HCT116 (cell line): Measurements from ENCODE around the gene DLEU7. TPM values are rescaled to one million over a fixed set of nuclear protein-coding genes. Genes with fewer than 3 reads are reported as not detected.

ENCODE experiments used
- ATAC-seq: fragments of 200-7000 bp; cut with Tn5 transposase; 2 replicates; pipeline ENCODE4 v1.9.1; 2020; ENCODE audit warnings: mild to moderate bottlenecking, moderate library complexity
- BruUV-seq: library from RNA; stranded (reverse); fragments of 400-500 nt; replicated peaks from 2 replicates; lab custom pipeline; 2021; lab: Mats Ljungman, UMichigan
- CTCF ChIA-PET: fragments of 300-600 bp; sonication (Branson Sonifier 250); formaldehyde crosslinking; loops from one replicate; lab custom pipeline; 2021; ENCODE audit warnings: antibody characterized with exemption; lab: Charles Lee
- POLR2A ChIA-PET: fragments of 300-600, 350-600 bp; sonication (Branson Sonifier 250); formaldehyde crosslinking; loops from one replicate; lab custom pipeline; 2021; ENCODE audit warnings: antibody characterized with exemption; lab: Charles Lee
- RAD21 ChIA-PET, 2 experiments: fragments of 300-600 bp; sonication (Branson Sonifier 250); formaldehyde crosslinking; loops; one replicate each; lab custom pipeline; 2023; ENCODE audit warnings: low total read pairs in 2 of 2; ENCODE audit not compliant: uncharacterized antibody in 2 of 2, unreplicated experiment in 2 of 2, low non-redundant PET in 1 of 2; lab: Charles Lee
- DNase-seq: peaks from one replicate; pipeline ENCODE4 v3.0.0-alpha.2; 2010; ENCODE audit warnings: low read depth, low spot score
- H2AFZ ChIP-seq: fragments of 200-600 bp; shearing (Covaris generic), sonication (generic); 2 replicates; pipeline ENCODE4 v1.6.1; 2017; ENCODE audit warnings: low read depth, mixed run types, mixed read lengths, antibody characterized with exemption, low read length; ENCODE audit not compliant: poor library complexity, severe bottlenecking
- H3K27ac ChIP-seq: 2 replicates; pipeline ENCODE4 v1.5.1; 2012; ENCODE audit warnings: low read depth, low read length
- H3K27me3 ChIP-seq: fragments of 200-600 bp; sonication (generic); 2 replicates; pipeline ENCODE4 v1.6.1; 2016; ENCODE audit warnings: mixed run types, low read length, mixed read lengths; ENCODE audit not compliant: insufficient read depth
- H3K36me3 ChIP-seq, 2 experiments: fragments of 200-500 bp in 1 of 2; fragments of 200-600 bp in 1 of 2; sonication (Bioruptor generic) in 1 of 2; sonication (generic) in 1 of 2; 2 replicates each; pipeline versions ENCODE4 v1.5.1 to v1.6.1; 2014 to 2016; ENCODE audit warnings: low read length in 2 of 2, inconsistent platforms in 1 of 2, mixed read lengths in 1 of 2, mixed run types in 1 of 2; ENCODE audit not compliant: insufficient read depth in 2 of 2, control insufficient read depth in 1 of 2
- H3K4me1 ChIP-seq, 2 experiments: fragments of 200-600 bp in 1 of 2; sonication (generic) in 1 of 2; 2 replicates each; pipeline versions ENCODE4 v1.5.1 to v1.6.1; 2012 to 2017; ENCODE audit warnings: low read length in 2 of 2, inconsistent platforms in 1 of 2, mild to moderate bottlenecking in 1 of 2, mixed read lengths in 1 of 2, mixed run types in 1 of 2, moderate library complexity in 1 of 2; ENCODE audit not compliant: insufficient read depth in 2 of 2, control insufficient read depth in 1 of 2
- H3K4me2 ChIP-seq: fragments of 200-600 bp; sonication (generic); 2 replicates; pipeline ENCODE4 v1.6.1; 2017; ENCODE audit warnings: mixed run types, low read length, mixed read lengths
- H3K4me3 ChIP-seq, 2 experiments: fragments of 200-600 bp in 1 of 2; sonication (generic) in 1 of 2; replicated peaks in 1 of 2; 2 replicates each; pipeline ENCODE4 v1.5.1; 2011 to 2016; ENCODE audit warnings: low read length in 2 of 2, control low read depth in 1 of 2, low read depth in 1 of 2, mild to moderate bottlenecking in 1 of 2, mixed read lengths in 1 of 2, mixed run types in 1 of 2
- H3K79me2 ChIP-seq: fragments of 200-600 bp; sonication (generic); 2 replicates; pipeline ENCODE4 v1.6.1; 2017; ENCODE audit warnings: mild to moderate bottlenecking, mixed run types, low read length, moderate library complexity, mixed read lengths; ENCODE audit not compliant: insufficient read depth
- H3K9ac ChIP-seq: fragments of 200-600 bp; sonication (generic); 2 replicates; pipeline ENCODE4 v1.6.1; 2016; ENCODE audit warnings: low read length, mixed read lengths
- H3K9me2 ChIP-seq: fragments of 200-600 bp; sonication (generic), shearing (Covaris generic); 2 replicates; pipeline ENCODE4 v1.6.1; 2017; ENCODE audit warnings: mixed run types, mild to moderate bottlenecking, moderate library complexity; ENCODE audit not compliant: insufficient read depth
- H3K9me3 ChIP-seq, 2 experiments: fragments of 200-500 bp in 1 of 2; fragments of 200-600 bp in 1 of 2; sonication (Bioruptor generic) in 1 of 2; sonication (generic) in 1 of 2; 2 replicates each; pipeline ENCODE4 v1.6.1; 2014 to 2017; ENCODE audit warnings: low read length in 2 of 2, mixed read lengths in 2 of 2, inconsistent platforms in 1 of 2, low read depth in 1 of 2, mild to moderate bottlenecking in 1 of 2, mixed run types in 1 of 2, moderate library complexity in 1 of 2; ENCODE audit not compliant: control insufficient read depth in 1 of 2, insufficient read depth in 1 of 2
- H4K20me1 ChIP-seq: fragments of 200-600 bp; sonication (generic), shearing (Covaris generic); 2 replicates; pipeline ENCODE4 v1.6.1; 2017; ENCODE audit warnings: mixed run types, mild to moderate bottlenecking, moderate library complexity; ENCODE audit not compliant: insufficient read depth
- CBX3 ChIP-seq: IDR thresholded peaks from 2 replicates; pipeline ENCODE4 v1.6.1; 2012; ENCODE audit warnings: low read depth
- CEBPB ChIP-seq: IDR thresholded peaks from 2 replicates; pipeline ENCODE4 v1.6.1; 2012; ENCODE audit warnings: low read depth
- EGR1 ChIP-seq: IDR thresholded peaks from 2 replicates; pipeline ENCODE4 v1.6.1; 2012; ENCODE audit warnings: low read depth
- ELF1 ChIP-seq: IDR thresholded peaks from 2 replicates; pipeline ENCODE4 v1.6.1; 2012; ENCODE audit warnings: low read depth, borderline replicate concordance
- EZH2 ChIP-seq: fragments of 200-600 bp; sonication (generic); IDR thresholded peaks from 2 replicates; pipeline ENCODE4 v1.6.1; 2017; ENCODE audit warnings: antibody characterized with exemption, mixed run types
- FOSL1 ChIP-seq: IDR thresholded peaks from 2 replicates; pipeline ENCODE4 v1.6.1; 2012; ENCODE audit warnings: low read depth
- MAX ChIP-seq: IDR thresholded peaks from 2 replicates; pipeline ENCODE4 v1.6.1; 2012
- POLR2A ChIP-seq: IDR thresholded peaks from 2 replicates; pipeline ENCODE4 v1.7.0; 2011; ENCODE audit warnings: borderline replicate concordance; ENCODE audit not compliant: insufficient read depth, insufficient read length; ENCODE audit errors: extremely low read depth
- REST ChIP-seq: IDR thresholded peaks from 2 replicates; pipeline ENCODE4 v1.6.1; 2012; ENCODE audit warnings: low read depth
- SIN3A ChIP-seq: IDR thresholded peaks from 2 replicates; pipeline ENCODE4 v1.6.1; 2012; ENCODE audit warnings: low read depth
- YY1 ChIP-seq: IDR thresholded peaks from 2 replicates; pipeline ENCODE4 v1.6.1; 2011; ENCODE audit warnings: low read length, low read depth, moderate library complexity, mild to moderate bottlenecking; ENCODE audit not compliant: insufficient replicate concordance; ENCODE audit errors: extremely low read depth
- ZNF274 ChIP-seq: fragments of 200-500 bp; sonication (Bioruptor generic); IDR thresholded peaks from 2 replicates; pipeline ENCODE4 v1.6.1; 2014; ENCODE audit warnings: mild to moderate bottlenecking, low read depth, low read length, inconsistent platforms
- intact Hi-C: fragments of 100-400 bp; cut with micrococcal nuclease; formaldehyde crosslinking; loops from 2 replicates; pipeline ENCODE4 v1.10.0; 2022
- total RNA-seq: library from RNA; stranded (reverse); gene quantifications from one replicate; pipeline ENCODE4 v1.2.1, GENCODE V29; 2021; ENCODE audit not compliant: unreplicated experiment

Gene DLEU7
- total RNA-seq, 1 experiment from 2014 or later = not detected

- no peak overlapping the region for H2AFZ ChIP-seq
- H3K4me3 ChIP-seq = no peak overlapping the region
- ChIA-PET CTCF (no interaction called here), RAD21 (no interaction called here), POLR2A (no interaction called here)
- H3K27ac ChIP-seq = no peak overlapping the region
- no peaks in the 10 kb centered on the region for H3K4me1 ChIP-seq
- no peaks in the 10 kb centered on the region for H4K20me1 ChIP-seq
- no peaks in the 10 kb centered on the region for H3K36me3 ChIP-seq
- DNase-seq = no peak
- no peak overlapping the region for H3K4me2 ChIP-seq
- intact Hi-C loops = no loop called here
- no peaks in the 10 kb centered on the region for H3K79me2 ChIP-seq
- no peak for ATAC-seq
- H3K9me2 ChIP-seq = no peaks in the 10 kb centered on the region
- TF ChIP-seq EZH2 (no peak), CBX3 (no peak), CEBPB (no peak), REST (no peak), ELF1 (no peak), POLR2A (no peak), ZNF274 (no peak), MAX (no peak), SIN3A (no peak), YY1 (no peak), EGR1 (no peak), FOSL1 (no peak)
- TF ChIP-seq, all 23 proteins: peak for 0
- BruUV-seq = no TSS peak
- Histone ChIP-seq H3K9ac (no peak overlapping the region), H3K27me3 (no peaks in the 10 kb centered on the region), H3K9me3 (no peaks in the 10 kb centered on the region)
These were observed 12.0 kb downstream of the DLEU7 start for GRCh38 chr13:50831512-50831911.
